Mesothelial cell of epicardium (in vitro differentiated cells): ENCODE data around the gene CEP112. TPM values are rescaled to one million over a fixed set of nuclear protein-coding genes. Genes with fewer than 3 reads are reported as not detected.

ENCODE experiments used
- DNase-seq, 2 experiments: peaks; one replicate each; pipeline ENCODE4 v3.0.0; 2021; ENCODE audit warnings: low spot score in 2 of 2; ENCODE audit not compliant: unreplicated experiment in 2 of 2
- H3K27ac Mint-ChIP-seq: 2 replicates; pipeline ENCODE4 v1.8.0; 2021; ENCODE audit warnings: mixed read lengths
- H3K27me3 Mint-ChIP-seq: 2 replicates; pipeline ENCODE4 v1.8.0; 2021; ENCODE audit warnings: low read depth, mixed read lengths
- H3K36me3 Mint-ChIP-seq: 2 replicates; pipeline ENCODE4 v1.8.0; 2021; ENCODE audit warnings: mixed read lengths
- H3K4me1 Mint-ChIP-seq: 2 replicates; pipeline ENCODE4 v1.8.0; 2021; ENCODE audit warnings: mixed read lengths
- H3K4me3 Mint-ChIP-seq: 2 replicates; pipeline ENCODE4 v1.8.0; 2021; ENCODE audit warnings: mild to moderate bottlenecking, moderate library complexity, mixed read lengths
- H3K9me3 Mint-ChIP-seq: 2 replicates; pipeline ENCODE4 v1.8.0; 2021; ENCODE audit warnings: mixed read lengths
- total RNA-seq: library from RNA; stranded (reverse); gene quantifications from 3 replicates; pipeline ENCODE4 v1.2.1, GENCODE V29; 2021
- TF ChIP-seq, protein P1 (sequence below): fragments of 200-600 bp; sonication (generic); IDR thresholded peaks from one replicate; pipeline ENCODE4 v1.5.0; 2021; ENCODE audit warnings: antibody characterized with exemption; ENCODE audit not compliant: unreplicated experiment

Gene CEP112
- total RNA-seq, 1 donor from 2014 or later: 24.0 TPM

DNA sequence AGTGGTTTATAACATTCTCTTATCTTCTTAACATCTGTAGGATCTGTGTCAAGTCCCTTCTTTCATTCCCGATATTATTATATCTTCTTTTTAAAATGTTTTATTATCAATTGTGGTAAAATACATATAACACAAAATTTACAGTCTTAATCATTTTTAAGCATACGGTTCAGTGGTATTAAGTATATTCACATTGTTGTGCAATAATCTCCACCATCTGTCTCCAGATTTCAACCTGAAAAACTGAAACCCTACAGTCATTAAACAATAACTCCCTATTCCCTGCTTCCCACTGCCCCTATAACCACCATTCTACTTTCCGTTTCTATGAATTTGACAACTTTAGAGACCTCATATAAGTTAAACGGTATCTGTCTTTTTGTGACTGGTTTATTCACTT is 45.5 kb downstream of the CEP112 start:
- Mint-ChIP-seq H3K4me1 (no peaks in the 10 kb centered on the region), H3K36me3 (peaks cover 14% of the 10 kb centered on the region), H3K9me3 (peaks cover 19% of the 10 kb centered on the region), H3K4me3 (no peak overlapping the region), H3K27ac (no peak overlapping the region), H3K27me3 (no peaks in the 10 kb centered on the region)
- TF ChIP-seq, protein P1, sequence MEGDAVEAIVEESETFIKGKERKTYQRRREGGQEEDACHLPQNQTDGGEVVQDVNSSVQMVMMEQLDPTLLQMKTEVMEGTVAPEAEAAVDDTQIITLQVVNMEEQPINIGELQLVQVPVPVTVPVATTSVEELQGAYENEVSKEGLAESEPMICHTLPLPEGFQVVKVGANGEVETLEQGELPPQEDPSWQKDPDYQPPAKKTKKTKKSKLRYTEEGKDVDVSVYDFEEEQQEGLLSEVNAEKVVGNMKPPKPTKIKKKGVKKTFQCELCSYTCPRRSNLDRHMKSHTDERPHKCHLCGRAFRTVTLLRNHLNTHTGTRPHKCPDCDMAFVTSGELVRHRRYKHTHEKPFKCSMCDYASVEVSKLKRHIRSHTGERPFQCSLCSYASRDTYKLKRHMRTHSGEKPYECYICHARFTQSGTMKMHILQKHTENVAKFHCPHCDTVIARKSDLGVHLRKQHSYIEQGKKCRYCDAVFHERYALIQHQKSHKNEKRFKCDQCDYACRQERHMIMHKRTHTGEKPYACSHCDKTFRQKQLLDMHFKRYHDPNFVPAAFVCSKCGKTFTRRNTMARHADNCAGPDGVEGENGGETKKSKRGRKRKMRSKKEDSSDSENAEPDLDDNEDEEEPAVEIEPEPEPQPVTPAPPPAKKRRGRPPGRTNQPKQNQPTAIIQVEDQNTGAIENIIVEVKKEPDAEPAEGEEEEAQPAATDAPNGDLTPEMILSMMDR: no peak
- no peak for DNase-seq

DNA sequence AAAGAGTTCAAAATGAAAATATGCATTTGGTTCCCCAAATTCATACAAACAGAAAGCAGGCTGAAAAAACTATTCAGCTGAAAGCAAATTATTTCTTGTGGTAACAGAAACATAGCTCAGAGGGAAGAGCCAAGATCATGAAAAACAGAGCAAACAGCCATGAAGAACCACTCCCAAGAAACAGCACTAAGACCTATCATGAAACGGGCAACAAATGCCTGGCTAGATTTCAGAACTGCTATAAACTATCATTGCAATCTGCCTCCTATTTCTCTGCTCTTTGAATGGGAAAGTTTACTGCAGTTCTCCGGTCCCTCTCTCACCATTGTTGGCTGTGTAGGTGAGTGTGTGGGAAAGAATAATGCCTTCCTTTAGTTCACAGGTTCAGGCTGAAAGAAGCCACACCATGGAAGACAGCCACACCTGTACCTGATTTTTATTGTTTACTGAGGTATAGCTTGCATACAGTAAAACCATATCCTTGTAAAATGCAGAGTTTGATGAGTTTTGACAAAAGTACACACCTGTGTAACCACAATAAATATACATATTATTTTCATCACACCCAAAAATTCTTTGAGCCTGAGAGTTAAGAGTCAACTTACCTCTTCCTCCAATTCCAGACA is 48.2 kb downstream of the CEP112 start:
- Mint-ChIP-seq H3K36me3 (peaks cover 11% of the 10 kb centered on the region), H3K27me3 (no peaks in the 10 kb centered on the region), H3K4me3 (no peak overlapping the region), H3K9me3 (peaks cover 15% of the 10 kb centered on the region), H3K4me1 (no peaks in the 10 kb centered on the region), H3K27ac (no peak overlapping the region)
- TF ChIP-seq, protein P1: no peak
- no peak for DNase-seq

DNA sequence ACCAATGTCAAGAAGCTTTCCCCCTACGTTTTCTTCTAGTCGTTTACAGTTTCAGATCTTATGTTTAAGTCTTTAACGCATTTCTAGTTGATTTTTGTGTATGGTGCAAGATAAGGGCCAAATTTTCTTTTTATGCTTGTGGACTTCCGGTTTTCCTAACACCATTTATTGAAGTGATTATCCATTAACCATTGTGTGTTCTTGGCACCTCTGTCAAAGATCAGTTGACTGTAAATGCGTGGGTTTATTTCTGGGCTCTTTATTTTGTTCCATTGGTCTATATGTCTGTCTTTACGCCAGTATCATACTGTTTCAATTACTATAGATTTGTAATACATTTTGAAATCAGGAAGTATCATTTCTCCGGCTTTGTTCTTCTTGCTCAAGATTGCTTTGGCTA is 49.5 kb downstream of the CEP112 start:
- H3K9me3 Mint-ChIP-seq: peaks cover 15% of the 10 kb centered on the region
- DNase-seq: no peak
- no peak overlapping the region for H3K27ac Mint-ChIP-seq
- H3K4me3 Mint-ChIP-seq: no peak overlapping the region
- no peaks in the 10 kb centered on the region for H3K27me3 Mint-ChIP-seq
- TF ChIP-seq, protein P1: no peak
- H3K36me3 Mint-ChIP-seq: peaks cover 16% of the 10 kb centered on the region
- H3K4me1 Mint-ChIP-seq: no peaks in the 10 kb centered on the region

DNA sequence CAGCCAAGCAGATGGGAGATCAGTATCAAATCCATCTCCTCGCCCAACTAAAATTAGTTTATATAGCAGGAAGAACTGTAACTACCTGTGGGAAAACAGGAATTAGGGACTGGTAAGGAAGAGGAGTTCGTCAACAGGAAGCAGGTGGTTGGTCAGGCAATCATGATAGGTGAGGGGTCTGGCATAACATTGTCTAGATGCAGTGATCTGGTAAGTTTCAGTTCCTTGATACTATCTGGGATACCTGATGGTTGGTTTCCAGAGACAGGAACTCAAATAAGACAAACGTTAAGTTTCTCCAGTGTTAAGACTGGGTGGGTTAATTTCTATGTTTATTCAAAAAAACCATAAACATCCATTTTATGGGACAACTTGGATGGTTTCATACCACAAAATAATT is 53.8 kb downstream of the CEP112 start:
- Mint-ChIP-seq H3K9me3 (peaks cover 19% of the 10 kb centered on the region), H3K4me1 (no peaks in the 10 kb centered on the region), H3K27me3 (no peaks in the 10 kb centered on the region), H3K4me3 (no peak overlapping the region), H3K27ac (no peak overlapping the region), H3K36me3 (peaks cover 24% of the 10 kb centered on the region)
- DNase-seq: no peak
- TF ChIP-seq, protein P1: no peak

DNA sequence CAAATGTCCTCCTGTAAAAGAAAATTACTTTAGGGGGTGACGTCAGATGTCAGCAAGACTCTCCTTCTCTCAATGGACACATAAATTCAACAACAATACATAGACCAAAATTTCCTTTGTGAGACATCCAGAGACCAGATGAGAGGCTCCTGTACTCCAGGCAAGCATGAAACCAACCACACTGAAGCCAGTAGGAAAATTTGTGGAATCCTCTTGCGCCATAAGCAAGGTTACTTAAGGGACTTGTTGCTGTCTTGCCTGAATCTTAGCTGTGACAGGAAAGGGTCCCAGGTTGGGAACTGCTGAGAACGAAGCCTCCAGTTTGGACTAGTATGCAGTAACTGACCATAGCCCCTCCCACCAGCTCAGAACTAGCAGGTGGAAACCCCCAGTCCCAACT is 56.0 kb downstream of the CEP112 start:
- no peaks in the 10 kb centered on the region for H3K27me3 Mint-ChIP-seq
- peaks cover 24% of the 10 kb centered on the region for H3K36me3 Mint-ChIP-seq
- H3K4me3 Mint-ChIP-seq: no peak overlapping the region
- H3K27ac Mint-ChIP-seq: no peak overlapping the region
- TF ChIP-seq, protein P1: no peak
- DNase-seq: no peak
- no peaks in the 10 kb centered on the region for H3K4me1 Mint-ChIP-seq
- H3K9me3 Mint-ChIP-seq: peaks cover 19% of the 10 kb centered on the region

DNA sequence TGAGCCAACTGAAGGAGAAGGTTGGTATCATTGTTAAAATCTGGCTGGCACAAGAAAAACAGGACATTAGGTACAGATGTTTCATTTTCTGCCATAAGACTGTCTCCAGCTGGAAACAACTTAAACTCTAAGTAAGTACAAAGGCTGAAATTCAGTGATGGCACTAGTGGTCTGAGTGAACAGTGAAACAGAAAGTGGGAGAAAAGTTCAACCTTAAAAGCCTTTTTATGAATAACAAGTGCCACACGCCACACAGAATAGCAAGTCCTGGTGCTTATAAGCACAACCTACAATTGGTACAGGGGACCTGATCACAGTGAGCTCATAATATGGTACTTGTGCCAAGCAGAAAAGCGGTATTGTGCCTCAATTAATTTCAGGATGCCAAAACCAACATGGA is 56.7 kb downstream of the CEP112 start:
- Mint-ChIP-seq H3K4me3 (no peak overlapping the region), H3K4me1 (no peaks in the 10 kb centered on the region), H3K27me3 (no peaks in the 10 kb centered on the region), H3K27ac (no peak overlapping the region), H3K36me3 (peaks cover 26% of the 10 kb centered on the region), H3K9me3 (peaks cover 19% of the 10 kb centered on the region)
- DNase-seq: no peak
- TF ChIP-seq, protein P1: no peak
